ENCODE measurements around the gene CPLX1. TPM values are rescaled to one million over a fixed set of nuclear protein-coding genes. Genes with fewer than 3 reads are reported as not detected.

Gene CPLX1
- total and polyA plus RNA-seq, 12 donors, result 1.7 to 25.3 (median 7.5) TPM

GRCh38 chr4:821631-822030 is 4.3 kb downstream of the CPLX1 start:
- Histone ChIP-seq H3K4me1 (replicated peaks in 1 of 2) (peaks cover 6 to 7% of the 10 kb centered on the region in 2 donors), H3K36me3 (replicated peaks in 1 of 2) (no peaks in the 10 kb centered on the region), H3K27me3 (no peaks in the 10 kb centered on the region), H3K9me3 (replicated peaks in 1 of 3) (no peaks in the 10 kb centered on the region), H3K4me3 (no peak overlapping the region), H3K27ac (no peak overlapping the region)
- WGBS, 4 donors, result 79 to 90% (median 84%) methylated on average over 13 to 16 of the region's 16 CpGs
- TF ChIP-seq CTCF (IDR thresholded peaks at IDR 0.05), result no peak
- no peak for TF ChIP-seq POLR2A (IDR thresholded peaks at IDR 0.05)
- intact Hi-C loops (cut with DNase I), result no loop called here
- DNase-seq, result no peak

GRCh38 chr4:821181-821591 is 4.7 kb downstream of the CPLX1 start:
- Histone ChIP-seq H3K27ac (no peak overlapping the region), H3K27me3 (no peaks in the 10 kb centered on the region), H3K4me1 (replicated peaks in 1 of 2) (peaks cover 4 to 6% of the 10 kb centered on the region in 2 donors), H3K4me3 (no peak overlapping the region), H3K36me3 (replicated peaks in 1 of 2) (no peaks in the 10 kb centered on the region), H3K9me3 (replicated peaks in 1 of 3) (no peaks in the 10 kb centered on the region)
- 82 to 87% (median 84%) methylated on average over 12 to 22 of the region's 22 CpGs for WGBS, 4 donors
- TF ChIP-seq POLR2A (IDR thresholded peaks at IDR 0.05), result no peak
- no peak for TF ChIP-seq CTCF (IDR thresholded peaks at IDR 0.05)
- no peak for DNase-seq
- intact Hi-C loops (cut with DNase I), result no loop called here

GRCh38 chr4:820230-821172 is 5.4 kb downstream of the CPLX1 start:
- Histone ChIP-seq H3K36me3 (replicated peaks in 1 of 2) (no peaks in the 10 kb centered on the region), H3K9me3 (replicated peaks in 1 of 3) (no peaks in the 10 kb centered on the region), H3K27me3 (no peaks in the 10 kb centered on the region), H3K4me3 (no peak overlapping the region), H3K27ac (no peak overlapping the region), H3K4me1 (replicated peaks in 1 of 2) (peaks cover 4 to 6% of the 10 kb centered on the region in 2 donors)
- intact Hi-C loops (cut with DNase I), result no loop called here
- no peak for DNase-seq
- TF ChIP-seq POLR2A (IDR thresholded peaks at IDR 0.05) (no peak), CTCF (IDR thresholded peaks at IDR 0.05) (no peak)
- WGBS, 4 donors, result 85 to 89% (median 87%) methylated on average over 11 to 24 of the region's 24 CpGs

- H3K27me3 ChIP-seq, result no peaks in the 10 kb centered on the region
- H3K27ac ChIP-seq, result no peak overlapping the region
- no peak for TF ChIP-seq POLR2A (IDR thresholded peaks at IDR 0.05)
- no peak for TF ChIP-seq CTCF (IDR thresholded peaks at IDR 0.05)
- intact Hi-C loops (cut with DNase I), result no loop called here
- 78 to 90% (median 83%) methylated on average over 17 to 20 of the region's 20 CpGs for WGBS, 4 donors
- no peaks in the 10 kb centered on the region for H3K4me1 ChIP-seq (replicated peaks in 1 of 2)
- no peak for DNase-seq
- H3K36me3 ChIP-seq (replicated peaks in 1 of 2), result no peaks in the 10 kb centered on the region
- no peak overlapping the region for H3K4me3 ChIP-seq
- no peaks in the 10 kb centered on the region for H3K9me3 ChIP-seq (replicated peaks in 1 of 3)
Measured at GRCh38 chr4:819401-820229, 6.3 kb downstream of the CPLX1 start.

Measured in adrenal gland (tissue), 12 donors.